ENCODE measurements around the gene MLF2. TPM values are rescaled to one million over a fixed set of nuclear protein-coding genes. Genes with fewer than 3 reads are reported as not detected.

The MLF2 gene
- polyA plus RNA-seq, 1 experiment: 345 TPM

- H3K4me3 ChIP-seq (ENCODE audit: low read depth, low read length): peak overlapping the region; percentile 36
- DNase-seq (ENCODE audit: low read depth): peak; percentile 53
- H3K27me3 ChIP-seq (ENCODE audit: control insufficient read depth, insufficient read depth, low read length): no peaks in the 10 kb centered on the region
- ChIA-PET CTCF (interaction anchor here (0.6 to 17.2 kb wide), 25 partner anchors 11 to 165 kb away, joined by 3 to 222 read pairs (median 4); partner anchors contain the start of genes CD4, GPR162, MLF2 and PTMS), POLR2A (interaction anchor here (1.1 kb wide), 1 partner anchor 12 kb away, joined by 4 read pairs; no protein-coding TSS in a partner anchor)
- peak; percentile 95 for TF ChIP-seq CTCF (IDR thresholded peaks at IDR 0.05; ENCODE audit: insufficient read depth, low read depth, low read length)
- H3K36me3 ChIP-seq (ENCODE audit: control insufficient read depth, insufficient read depth, low read length): peaks cover 4% of the 10 kb centered on the region; the same call in 1 of the 2 replicates
These were observed 25.9 kb upstream of the MLF2 start for GRCh38 chr12:6778574-6779550.

GRCh38 chr12:6778217-6778573 lies 25.3 kb upstream of the MLF2 start:
- TF ChIP-seq CTCF (IDR thresholded peaks at IDR 0.05; ENCODE audit: insufficient read depth, low read depth, low read length): no peak
- ChIA-PET POLR2A (interaction anchor here (1.1 kb wide), 2 partner anchors 12 to 13 kb away, joined by 3 to 4 read pairs; no protein-coding TSS in a partner anchor), CTCF (interaction anchor here (0.6 to 17.2 kb wide), 22 partner anchors 11 to 164 kb away, joined by 3 to 222 read pairs (median 4); partner anchors contain the start of genes CD4, MLF2, PTMS and ZNF384)
- no peak for DNase-seq (ENCODE audit: low read depth)
- Histone ChIP-seq H3K4me3 (ENCODE audit: low read depth, low read length) (peak overlapping the region; percentile 36; the same call in 1 of the 2 replicates), H3K27me3 (ENCODE audit: control insufficient read depth, insufficient read depth, low read length) (no peaks in the 10 kb centered on the region), H3K36me3 (ENCODE audit: control insufficient read depth, insufficient read depth, low read length) (peaks cover 4% of the 10 kb centered on the region; the same call in 1 of the 2 replicates)

GRCh38 chr12:6777386-6777785 lies 24.4 kb upstream of the MLF2 start:
- ChIA-PET POLR2A (interaction anchor here (1.1 kb wide), 1 partner anchor 12 kb away, joined by 3 read pairs; no protein-coding TSS in a partner anchor), CTCF (interaction anchor here (0.9 to 17.2 kb wide), 5 partner anchors 10 to 48 kb away, joined by 3 to 222 read pairs (median 5); partner anchors contain the start of genes MLF2 and PTMS)
- Histone ChIP-seq H3K4me3 (ENCODE audit: low read depth, low read length) (no peak overlapping the region), H3K36me3 (ENCODE audit: control insufficient read depth, insufficient read depth, low read length) (peaks cover 4% of the 10 kb centered on the region; the same call in 1 of the 2 replicates), H3K27me3 (ENCODE audit: control insufficient read depth, insufficient read depth, low read length) (no peaks in the 10 kb centered on the region)
- DNase-seq (ENCODE audit: low read depth): no peak
- no peak for TF ChIP-seq CTCF (IDR thresholded peaks at IDR 0.05; ENCODE audit: insufficient read depth, low read depth, low read length)

GRCh38 chr12:6775185-6776174 lies 22.5 kb upstream of the MLF2 start:
- no peaks in the 10 kb centered on the region for H3K27me3 ChIP-seq (ENCODE audit: control insufficient read depth, insufficient read depth, low read length)
- ChIA-PET POLR2A (no interaction called here), CTCF (interaction anchor here (1.5 to 17.2 kb wide), 2 partner anchors 9 to 18 kb away, joined by 8 to 222 read pairs; partner anchors contain the start of genes MLF2 and PTMS)
- no peak overlapping the region for H3K4me3 ChIP-seq (ENCODE audit: low read depth, low read length)
- H3K36me3 ChIP-seq (ENCODE audit: control insufficient read depth, insufficient read depth, low read length): peaks cover 11% of the 10 kb centered on the region
- no peak for DNase-seq (ENCODE audit: low read depth)
- no peak for TF ChIP-seq CTCF (IDR thresholded peaks at IDR 0.05; ENCODE audit: insufficient read depth, low read depth, low read length)

Data from BJ (cell line).